ENCODE measurements around the gene PMEL. TPM values are rescaled to one million over a fixed set of nuclear protein-coding genes. Genes with fewer than 3 reads are reported as not detected.

Gene PMEL
- 5.8 TPM for total RNA-seq (2021; ENCODE audit: unreplicated experiment)
- 7.1 and 9.0 TPM in 2 replicates for polyA plus RNA-seq (2012)
- percentile 32 among the genes with signal in this experiment for Bru-seq, nascent RNA
- percentile 33 among the genes with signal in this experiment for BruChase-seq, experiment 1, labeled RNA remaining after a 6-hour chase
- percentile 33 among the genes with signal in this experiment for BruChase-seq, experiment 2, labeled RNA remaining after a 2-hour chase
- long read RNA-seq, partial matches to known transcripts, result 0 of 4 reads
- long read RNA-seq, other reads (novel, unspliced or antisense), result 3 of 4 reads

DNA sequence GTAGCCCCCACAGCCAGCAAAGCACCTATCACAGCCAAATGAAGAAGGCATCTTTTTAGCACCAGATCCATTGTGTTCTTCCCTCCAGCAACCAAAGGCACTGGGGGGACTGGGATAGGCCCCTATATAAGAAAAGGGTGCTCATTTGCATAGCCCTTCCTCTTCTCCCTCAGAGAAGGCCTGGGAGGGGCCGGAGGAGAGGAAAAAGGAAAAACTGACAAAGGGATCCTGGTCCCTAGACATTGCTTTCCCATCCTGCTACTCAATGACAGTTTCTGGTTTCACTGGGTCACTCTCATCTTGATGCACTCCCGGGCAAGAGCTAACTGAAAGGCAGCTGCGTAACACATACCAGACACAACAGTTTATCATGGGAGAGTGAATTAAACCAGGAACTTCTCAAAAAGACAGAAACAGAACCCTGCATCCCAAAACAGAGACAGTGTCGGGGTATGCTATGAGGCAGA is at the start of gene PMEL:
Gene PMEL (minus strand): TSS at position 102 of the 467 bp plus-strand sequence. CDS start 31 bp downstream, at position 71.
- Histone ChIP-seq H3K9me3 (ENCODE audit: control insufficient read depth in 1 of 2, insufficient read depth in 1 of 2, low read depth in 1 of 2, low read length in 2 of 2) (no peaks in the 10 kb centered on the region), H3K4me3 (replicated peaks in 1 of 2; ENCODE audit: low read depth in 1 of 2, low read length in 2 of 2) (peak within 1 kb of the TSS; percentile 84 to 98), H3K79me2 (ENCODE audit: insufficient read depth, low read length) (peaks cover 29% of the 10 kb centered on the region), H3K27ac (ENCODE audit: low read depth, low read length) (peak within 1 kb of the TSS; percentile 68), H3K9me2 (ENCODE audit: insufficient read depth) (no peaks in the 10 kb centered on the region), H3K36me3 (ENCODE audit: control insufficient read depth in 1 of 2, insufficient read depth in 2 of 2, low read length in 2 of 2) (peaks cover 16 to 23% of the 10 kb centered on the region in 2 experiments; a peak in 3 of 4 replicates), H3K27me3 (ENCODE audit: insufficient read depth, low read length) (no peaks in the 10 kb centered on the region), H3K9ac (ENCODE audit: low read length) (peak within 1 kb of the TSS; percentile 98), H3K4me1 (ENCODE audit: control insufficient read depth in 1 of 2, insufficient read depth in 2 of 2, low read length in 2 of 2) (peaks cover 8 to 16% of the 10 kb centered on the region in 2 experiments), H4K20me1 (ENCODE audit: insufficient read depth) (no peaks in the 10 kb centered on the region), H3K4me2 (ENCODE audit: low read length) (peak within 1 kb of the TSS; percentile 79), H2AFZ (ENCODE audit: low read depth, low read length, poor library complexity, severe bottlenecking) (peak within 1 kb of the TSS; percentile 75)
- ChIA-PET POLR2A (no interaction called here), RAD21 (ENCODE audit: low non-redundant PET in 1 of 2, low total read pairs in 2 of 2, uncharacterized antibody in 2 of 2, unreplicated experiment in 2 of 2) (no interaction called here), CTCF (no interaction called here)
- BruUV-seq (replicated peaks), result TSS peak; percentile 95
- intact Hi-C loops (cut with micrococcal nuclease), result no loop called here
- TF ChIP-seq ZFX (IDR thresholded peaks at IDR 0.05) (no peak), EGR1 (IDR thresholded peaks at IDR 0.05; ENCODE audit: low read depth) (no peak), EZH2 (IDR thresholded peaks at IDR 0.05) (no peak), ZNF274 (IDR thresholded peaks at IDR 0.05; ENCODE audit: low read depth, low read length) (no peak), POLR2A (IDR thresholded peaks at IDR 0.05; ENCODE audit: borderline replicate concordance, extremely low read depth, insufficient read depth, insufficient read length) (no peak), CEBPB (IDR thresholded peaks at IDR 0.05; ENCODE audit: low read depth) (no peak), TCF7L2 (IDR thresholded peaks at IDR 0.05; ENCODE audit: borderline replicate concordance, extremely low read depth, insufficient read depth, insufficient read length) (no peak), JUND (IDR thresholded peaks at IDR 0.05) (no peak)
- TF ChIP-seq, protein P1, sequence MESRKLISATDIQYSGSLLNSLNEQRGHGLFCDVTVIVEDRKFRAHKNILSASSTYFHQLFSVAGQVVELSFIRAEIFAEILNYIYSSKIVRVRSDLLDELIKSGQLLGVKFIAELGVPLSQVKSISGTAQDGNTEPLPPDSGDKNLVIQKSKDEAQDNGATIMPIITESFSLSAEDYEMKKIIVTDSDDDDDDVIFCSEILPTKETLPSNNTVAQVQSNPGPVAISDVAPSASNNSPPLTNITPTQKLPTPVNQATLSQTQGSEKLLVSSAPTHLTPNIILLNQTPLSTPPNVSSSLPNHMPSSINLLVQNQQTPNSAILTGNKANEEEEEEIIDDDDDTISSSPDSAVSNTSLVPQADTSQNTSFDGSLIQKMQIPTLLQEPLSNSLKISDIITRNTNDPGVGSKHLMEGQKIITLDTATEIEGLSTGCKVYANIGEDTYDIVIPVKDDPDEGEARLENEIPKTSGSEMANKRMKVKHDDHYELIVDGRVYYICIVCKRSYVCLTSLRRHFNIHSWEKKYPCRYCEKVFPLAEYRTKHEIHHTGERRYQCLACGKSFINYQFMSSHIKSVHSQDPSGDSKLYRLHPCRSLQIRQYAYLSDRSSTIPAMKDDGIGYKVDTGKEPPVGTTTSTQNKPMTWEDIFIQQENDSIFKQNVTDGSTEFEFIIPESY (IDR thresholded peaks at IDR 0.05; ENCODE audit: extremely low read depth, insufficient replicate concordance, low read length), result no peak
- TF ChIP-seq, protein P2, sequence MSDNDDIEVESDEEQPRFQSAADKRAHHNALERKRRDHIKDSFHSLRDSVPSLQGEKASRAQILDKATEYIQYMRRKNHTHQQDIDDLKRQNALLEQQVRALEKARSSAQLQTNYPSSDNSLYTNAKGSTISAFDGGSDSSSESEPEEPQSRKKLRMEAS (IDR thresholded peaks at IDR 0.05), result no peak
- ATAC-seq (peak; percentile 40), DNase-seq (ENCODE audit: low read depth, low spot score) (no peak)
